WTC11 (cell line): ENCODE measurements around the gene TM9SF1. TPM values are rescaled to one million over a fixed set of nuclear protein-coding genes. Genes with fewer than 3 reads are reported as not detected.

Experiments used
- AR ChIP-seq: fragments of 250-450 bp; sonication (Bioruptor Pico); IDR thresholded peaks from 2 replicates; pipeline ENCODE4 v1.9.0; 2021; ENCODE audit warnings: mild to moderate bottlenecking
- ARID4B ChIP-seq: sonication (generic); formaldehyde crosslinking; IDR thresholded peaks from 2 replicates; pipeline ENCODE4 v1.8.0; 2023; ENCODE audit warnings: missing genetic modification reagents, mild to moderate bottlenecking, borderline replicate concordance
- ESRRA ChIP-seq: sonication (generic); formaldehyde crosslinking; IDR thresholded peaks from 2 replicates; pipeline ENCODE4 v1.8.1; 2022; ENCODE audit warnings: mild to moderate bottlenecking, missing genetic modification reagents, borderline replicate concordance
- ETV6 ChIP-seq: sonication (generic); formaldehyde crosslinking; IDR thresholded peaks from 2 replicates; pipeline ENCODE4 v1.8.1; 2022; ENCODE audit warnings: mild to moderate bottlenecking, missing genetic modification reagents
- FOXP1 ChIP-seq: sonication (generic); formaldehyde crosslinking; IDR thresholded peaks from 2 replicates; pipeline ENCODE4 v1.8.0; 2022; ENCODE audit warnings: missing genetic modification reagents, mild to moderate bottlenecking, moderate library complexity, borderline replicate concordance
- PRDM15 ChIP-seq: sonication (generic); formaldehyde crosslinking; IDR thresholded peaks from 2 replicates; pipeline ENCODE4 v1.8.0; 2022; ENCODE audit warnings: missing genetic modification reagents
- USF1 ChIP-seq: sonication (generic); formaldehyde crosslinking; IDR thresholded peaks from 2 replicates; pipeline ENCODE4 v1.8.0; 2022; ENCODE audit warnings: mild to moderate bottlenecking, missing genetic modification reagents
- ZNF281 ChIP-seq: sonication (generic); formaldehyde crosslinking; IDR thresholded peaks from 2 replicates; pipeline ENCODE4 v1.8.0; 2023; ENCODE audit warnings: mild to moderate bottlenecking, missing genetic modification reagents
- ZSCAN18 ChIP-seq: fragments of 250-450 bp; sonication (Bioruptor Pico); IDR thresholded peaks from 2 replicates; pipeline ENCODE4 v2.1.2; 2022; ENCODE audit warnings: mild to moderate bottlenecking, moderate library complexity
- total RNA-seq: library from RNA; stranded (reverse); gene quantifications from 3 replicates; pipeline ENCODE4 v1.2.3, GENCODE V29; 2021

The TM9SF1 gene
- total RNA-seq, 1 experiment from 2014 or later, result 27.9 TPM

GRCh38 chr14:24146978-24147760, 48.1 kb downstream of the TM9SF1 start, which contains the start of gene RNF31 (continued):
- TF ChIP-seq AR (CRISPR knock-in tag) (no peak), FOXP1 (CRISPR knock-in tag) (no peak), ETV6 (CRISPR knock-in tag) (no peak), PRDM15 (no peak; the same call in 1 of the 2 replicates), ESRRA (CRISPR knock-in tag) (no peak), ZSCAN18 (CRISPR knock-in tag) (no peak), ARID4B (CRISPR knock-in tag) (peak; percentile 85), ZNF281 (CRISPR knock-in tag) (no peak), USF1 (CRISPR knock-in tag) (no peak)
